Lung (tissue), 12 donors: ENCODE measurements around the gene ZNF740. TPM values are rescaled to one million over a fixed set of nuclear protein-coding genes. Genes with fewer than 3 reads are reported as not detected.

Source experiments
- ATAC-seq: fragments of 200-7000 bp; cut with Tn5 transposase; one replicate; pipeline ENCODE4 v1.9.1; 2020; ENCODE audit warnings: moderate number of reproducible peaks; ENCODE audit not compliant: insufficient read depth, low FRiP score
- DNase-seq, 3 donors: peaks; one replicate each; pipeline ENCODE4 v3.0.0-alpha.2; 2013 to 2017
- H3K27ac ChIP-seq, 2 donors: one replicate each; pipeline ENCODE4 v1.5.1; 2013; ENCODE audit warnings: mild to moderate bottlenecking in 2 of 2, moderate library complexity in 2 of 2, control low read depth in 1 of 2, inconsistent platforms in 1 of 2, low read depth in 1 of 2, low read length in 1 of 2
- H3K27me3 ChIP-seq, 3 donors: one replicate each; pipeline ENCODE4 v1.5.1; 2013; ENCODE audit warnings: low read length in 2 of 3; ENCODE audit not compliant: control insufficient read depth in 3 of 3, insufficient read depth in 3 of 3
- H3K36me3 ChIP-seq, 4 donors: one replicate each; pipeline ENCODE4 v1.5.1; 2013; ENCODE audit warnings: low read length in 4 of 4, mild to moderate bottlenecking in 1 of 4, moderate library complexity in 1 of 4; ENCODE audit not compliant: control insufficient read depth in 4 of 4, insufficient read depth in 4 of 4
- H3K4me1 ChIP-seq, 5 donors: one replicate each; pipeline ENCODE4 v1.5.1; 2013; ENCODE audit warnings: low read length in 5 of 5, mild to moderate bottlenecking in 2 of 5, moderate library complexity in 1 of 5; ENCODE audit not compliant: control insufficient read depth in 5 of 5, insufficient read depth in 5 of 5
- H3K4me3 ChIP-seq: one replicate; pipeline ENCODE4 v1.5.1; 2013; ENCODE audit warnings: mild to moderate bottlenecking, control low read depth, moderate library complexity
- H3K9ac ChIP-seq, 2 donors: one replicate each; pipeline ENCODE4 v1.5.1; 2013; ENCODE audit warnings: low read length in 2 of 2, control low read depth in 1 of 2; ENCODE audit not compliant: insufficient read depth in 1 of 2
- H3K9me3 ChIP-seq, 4 donors: one replicate each; pipeline ENCODE4 v1.5.1; 2013; ENCODE audit warnings: low read length in 3 of 4, mild to moderate bottlenecking in 1 of 4, moderate library complexity in 1 of 4; ENCODE audit not compliant: control insufficient read depth in 4 of 4, insufficient read depth in 3 of 4
- WGBS, 2 donors: extraction: QIAGEN DNeasy Blood & Tissue Kit; methylation state at CpG; one replicate each; pipeline ENCODE4 v1.1.7; 2013; 5-methylcytosine and 5-hydroxymethylcytosine counted together
- polyA plus RNA-seq, 2 donors: library from polyadenylated mRNA; stranded (reverse); fragments of 200-250 nt; gene quantifications; one replicate each; pipeline ENCODE4 v1.2.1, GENCODE V29; 2013
- total RNA-seq, 2 donors: library from RNA; depleted of rRNA in 1 of 2; stranded (reverse); fragments of >200 nt in 1 of 2; gene quantifications; one replicate each; pipeline ENCODE4 v1.2.1, GENCODE V29; 2014 to 2021
- TF ChIP-seq, protein P1 (sequence below): IDR thresholded peaks from 2 replicates; pipeline ENCODE4 v1.5.1; 2012; ENCODE audit warnings: mild to moderate bottlenecking; ENCODE audit errors: control extremely low read depth, extremely low read depth
- donor health status: control.
- donor health status: control.
- donor health status: Bipolar disorder and iron deficiency.
- donor health status: healthy.
- donor health status: DM: yes; HTN: yes; CAD: no.

Gene ZNF740
- total and polyA plus RNA-seq, 4 donors, result 7.8 to 37.4 (median 18.3) TPM

DNA sequence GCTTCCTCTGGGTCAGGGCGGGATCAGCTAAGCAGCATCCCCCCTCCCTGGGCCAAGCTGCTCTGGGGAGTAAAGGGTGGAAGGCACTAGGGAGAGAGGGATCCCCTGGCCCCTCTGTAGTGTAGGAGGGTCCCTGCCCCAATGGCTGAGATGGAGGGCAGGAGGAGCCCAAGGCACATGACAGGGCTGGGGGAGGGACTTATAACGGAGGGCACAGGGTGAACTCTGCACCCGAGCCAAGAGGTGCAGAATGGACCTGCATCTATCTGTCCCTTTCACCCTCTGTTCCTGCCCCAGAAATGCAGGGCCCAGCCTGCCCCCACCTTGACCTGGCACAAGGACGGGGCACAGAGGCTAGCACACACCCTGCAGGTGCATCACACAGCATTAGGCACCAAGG, 30.3 kb downstream of the ZNF740 start:
- H3K9ac ChIP-seq, result no peak overlapping the region
- H3K36me3 ChIP-seq, result peaks cover 0 to 31% (median 29%) of the 10 kb centered on the region in 4 donors
- no peak overlapping the region for H3K4me3 ChIP-seq
- H3K27ac ChIP-seq, result no peak overlapping the region
- 62 to 76% methylated on average over 4 of the region's 4 CpGs for WGBS, 2 donors
- no peaks in the 10 kb centered on the region for H3K9me3 ChIP-seq
- DNase-seq (peak in 1 of 3 donors; percentile 9), ATAC-seq (no peak)
- peaks cover 0 to 15% (median 0%) of the 10 kb centered on the region in 5 donors for H3K4me1 ChIP-seq
- TF ChIP-seq, protein P1, sequence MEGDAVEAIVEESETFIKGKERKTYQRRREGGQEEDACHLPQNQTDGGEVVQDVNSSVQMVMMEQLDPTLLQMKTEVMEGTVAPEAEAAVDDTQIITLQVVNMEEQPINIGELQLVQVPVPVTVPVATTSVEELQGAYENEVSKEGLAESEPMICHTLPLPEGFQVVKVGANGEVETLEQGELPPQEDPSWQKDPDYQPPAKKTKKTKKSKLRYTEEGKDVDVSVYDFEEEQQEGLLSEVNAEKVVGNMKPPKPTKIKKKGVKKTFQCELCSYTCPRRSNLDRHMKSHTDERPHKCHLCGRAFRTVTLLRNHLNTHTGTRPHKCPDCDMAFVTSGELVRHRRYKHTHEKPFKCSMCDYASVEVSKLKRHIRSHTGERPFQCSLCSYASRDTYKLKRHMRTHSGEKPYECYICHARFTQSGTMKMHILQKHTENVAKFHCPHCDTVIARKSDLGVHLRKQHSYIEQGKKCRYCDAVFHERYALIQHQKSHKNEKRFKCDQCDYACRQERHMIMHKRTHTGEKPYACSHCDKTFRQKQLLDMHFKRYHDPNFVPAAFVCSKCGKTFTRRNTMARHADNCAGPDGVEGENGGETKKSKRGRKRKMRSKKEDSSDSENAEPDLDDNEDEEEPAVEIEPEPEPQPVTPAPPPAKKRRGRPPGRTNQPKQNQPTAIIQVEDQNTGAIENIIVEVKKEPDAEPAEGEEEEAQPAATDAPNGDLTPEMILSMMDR, result no peak
- no peaks in the 10 kb centered on the region for H3K27me3 ChIP-seq

DNA sequence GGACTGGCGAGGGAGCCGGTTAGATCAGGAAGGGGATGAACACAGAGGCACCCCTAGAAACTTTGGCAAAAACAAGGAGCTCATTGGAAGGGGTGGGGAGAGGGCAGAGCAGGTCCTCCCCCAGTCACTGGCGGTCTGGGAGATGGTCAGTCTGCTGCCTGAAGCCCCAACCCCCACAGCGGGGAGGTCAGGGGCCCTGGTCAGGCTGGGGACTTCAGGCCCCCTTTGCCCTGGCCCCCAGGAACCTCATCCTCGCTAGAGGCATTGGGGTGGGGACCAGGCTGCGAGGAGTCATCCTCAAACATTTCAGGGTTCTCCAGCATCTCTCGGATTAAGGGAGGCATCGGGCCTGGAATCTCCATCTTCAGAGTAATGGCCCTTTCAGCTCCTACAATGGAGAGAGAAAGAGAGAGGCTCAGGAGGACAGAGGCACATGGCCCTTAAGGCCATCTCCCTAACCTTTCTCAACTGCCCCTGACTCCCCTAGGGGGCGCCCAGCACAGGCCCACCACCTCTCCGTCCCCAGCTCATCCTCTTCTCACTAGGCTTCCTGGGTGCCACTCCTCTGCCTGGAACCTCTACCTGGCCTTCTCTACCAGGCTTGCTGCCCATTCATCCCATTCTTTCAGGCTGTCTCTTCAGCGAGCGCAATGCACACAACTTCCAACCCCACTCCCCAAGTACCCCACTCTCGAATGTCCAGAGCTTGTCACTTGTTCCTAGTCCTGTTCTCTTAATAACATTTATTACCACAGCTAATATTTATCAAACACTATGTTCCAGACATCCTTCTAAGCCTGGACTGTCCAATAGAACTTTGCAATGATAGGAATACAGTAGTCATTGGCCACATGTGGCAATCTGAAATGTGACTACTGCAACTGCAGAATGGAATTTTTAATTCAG, 31.2 kb downstream of the ZNF740 start:
- TF ChIP-seq, protein P1, result no peak
- peaks cover 0 to 20% (median 9%) of the 10 kb centered on the region in 5 donors for H3K4me1 ChIP-seq

GRCh38 chr12:53212931-53213330, 32.4 kb downstream of the ZNF740 start:
- Histone ChIP-seq H3K4me1 (peaks cover 0 to 32% (median 20%) of the 10 kb centered on the region in 5 donors), H3K36me3 (peaks cover 0 to 31% (median 29%) of the 10 kb centered on the region in 4 donors), H3K9ac (no peak overlapping the region), H3K4me3 (no peak overlapping the region), H3K27ac (no peak overlapping the region), H3K27me3 (no peaks in the 10 kb centered on the region), H3K9me3 (no peaks in the 10 kb centered on the region)
- TF ChIP-seq, protein P1, result no peak
- DNase-seq (no peak), ATAC-seq (no peak)
- 60 to 67% methylated on average over 12 of the region's 12 CpGs for WGBS, 2 donors

More for the DNA sequence above, 31.2 kb downstream of the ZNF740 start:
- WGBS, 2 donors, result 91 to 93% methylated on average over 13 of the region's 13 CpGs
- H3K36me3 ChIP-seq, result peaks cover 0 to 31% (median 29%) of the 10 kb centered on the region in 4 donors
- no peaks in the 10 kb centered on the region for H3K27me3 ChIP-seq
- H3K27ac ChIP-seq, result no peak overlapping the region
- no peaks in the 10 kb centered on the region for H3K9me3 ChIP-seq
- ATAC-seq (no peak), DNase-seq (peak in 1 of 3 donors; percentile 7)
- H3K4me3 ChIP-seq, result no peak overlapping the region
- no peak overlapping the region for H3K9ac ChIP-seq
